GM12878 (cell line): Measurements from ENCODE around the gene HOXD12. TPM values are rescaled to one million over a fixed set of nuclear protein-coding genes. Genes with fewer than 3 reads are reported as not detected.

ENCODE experiments used
- ATAC-seq: fragments of 200-7000 bp; cut with Tn5 transposase; 3 replicates; pipeline ENCODE4 v1.9.1; 2020; ENCODE audit warnings: mild to moderate bottlenecking, moderate library complexity
- BruUV-seq: library from RNA; stranded (reverse); fragments of 400-500 nt; replicated peaks from 2 replicates; lab custom pipeline; 2021; lab: Mats Ljungman, UMichigan
- CTCF ChIA-PET: fragments of 300-600 bp; sonication (Branson Sonifier 250); formaldehyde crosslinking; extraction: SDS; loops from one replicate; lab custom pipeline; 2021; ENCODE audit warnings: inconsistent platforms; lab: Yijun Ruan, JAX
- POLR2A ChIA-PET: fragments of 350-600 bp; formaldehyde crosslinking; extraction: SDS; loops from one replicate; lab custom pipeline; 2021; ENCODE audit warnings: inconsistent platforms; lab: Charles Lee
- RAD21 ChIA-PET: fragments of 300-600 bp; sonication (Branson Sonifier 250); formaldehyde crosslinking; loops from one replicate; lab custom pipeline; 2023; ENCODE audit warnings: antibody characterized with exemption; ENCODE audit not compliant: unreplicated experiment; lab: Charles Lee
- SMC1A ChIA-PET: fragments of 300-600 bp; sonication (Branson Sonifier 250); formaldehyde crosslinking; loops from one replicate; lab custom pipeline; 2023; ENCODE audit not compliant: unreplicated experiment, uncharacterized antibody; lab: Charles Lee
- DNase-seq: peaks from one replicate; pipeline ENCODE4 v3.0.0-alpha.2; 2011; ENCODE audit warnings: low read depth, low spot score
- FAIRE-seq: peaks from 3 replicates; lab custom pipeline; 2011; peaks lifted over from hg19 to GRCh38; lab: Jason Lieb, UNC
- H2AFZ ChIP-seq: 2 replicates; pipeline ENCODE4 v1.6.0; 2011; ENCODE audit warnings: low read depth, low read length, control low read depth; ENCODE audit not compliant: control insufficient read depth
- H3K27ac ChIP-seq: 2 replicates; pipeline ENCODE4 v1.5.1; 2011; ENCODE audit warnings: control low read depth; ENCODE audit not compliant: control insufficient read depth, insufficient read depth
- H3K27me3 ChIP-seq, 2 experiments: replicated peaks in 1 of 2; 2 replicates each; pipeline versions ENCODE4 v1.6.0 to v1.6.1; 2011; ENCODE audit warnings: low read length in 1 of 2; ENCODE audit not compliant: control insufficient read depth in 2 of 2, insufficient read depth in 2 of 2
- H3K36me3 ChIP-seq, 2 experiments: 2 replicates each; pipeline ENCODE4 v1.5.1; 2011; ENCODE audit warnings: low read length in 1 of 2; ENCODE audit not compliant: control insufficient read depth in 2 of 2, insufficient read depth in 2 of 2
- H3K4me1 ChIP-seq: 2 replicates; pipeline ENCODE4 v1.6.1; 2011; ENCODE audit warnings: mild to moderate bottlenecking, low read length, moderate library complexity, mixed read lengths; ENCODE audit not compliant: control insufficient read depth, insufficient read depth
- H3K4me2 ChIP-seq: 2 replicates; pipeline ENCODE4 v1.6.0; 2011; ENCODE audit warnings: control low read depth; ENCODE audit not compliant: control insufficient read depth, insufficient read depth
- H3K4me3 ChIP-seq: fragments of 200-600 bp; sonication (generic); 2 replicates; pipeline ENCODE4 v1.5.1; 2016
- H3K79me2 ChIP-seq: 2 replicates; pipeline ENCODE4 v1.6.0; 2011; ENCODE audit warnings: low read length; ENCODE audit not compliant: control insufficient read depth, insufficient read depth
- H3K9ac ChIP-seq: 2 replicates; pipeline ENCODE4 v1.8.0; 2011; ENCODE audit warnings: low read length, control low read depth, mixed read lengths; ENCODE audit not compliant: control insufficient read depth, insufficient read depth
- H3K9me3 ChIP-seq: replicated peaks from 3 replicates; pipeline ENCODE4 v1.5.1; 2011; ENCODE audit warnings: mild to moderate bottlenecking, low read length; ENCODE audit not compliant: control insufficient read depth, insufficient read depth
- H4K20me1 ChIP-seq: 2 replicates; pipeline ENCODE4 v1.6.0; 2011; ENCODE audit not compliant: control insufficient read depth, insufficient read depth
- BHLHE40 ChIP-seq, 2 experiments: fragments of 450-650 bp in 1 of 2; IDR thresholded peaks; 2 replicates each; pipeline ENCODE4 v1.6.1; 2011 to 2017; ENCODE audit warnings: low read depth in 2 of 2, borderline replicate concordance in 1 of 2, improper control_type of control experiment in 1 of 2, low read length in 1 of 2, mild to moderate bottlenecking in 1 of 2
- EZH2 ChIP-seq: IDR thresholded peaks from 2 replicates; pipeline ENCODE4 v1.6.1; 2012; ENCODE audit warnings: low read depth, mild to moderate bottlenecking, control low read depth, inconsistent platforms, low read length, borderline replicate concordance; ENCODE audit not compliant: control insufficient read depth
- HDGF ChIP-seq: fragments of 450-650 bp; IDR thresholded peaks from 2 replicates; pipeline ENCODE4 v1.6.1; 2016; ENCODE audit warnings: antibody characterized with exemption
- WGBS: methylation state at CpG from one replicate; pipeline ENCODE4 v1.1.6; 2016; ENCODE audit warnings: low lambda C conversion rate; ENCODE audit not compliant: insufficient replicate concordance, insufficient coverage; ENCODE audit errors: missing lambda C conversion rate; 5-methylcytosine and 5-hydroxymethylcytosine counted together
- in situ Hi-C: fragments of 300-500 bp; cut with MboI; formaldehyde crosslinking; loops from 9 replicates; pipeline ENCODE4 v1.14.3; 2018; ENCODE audit warnings: mixed read lengths
- intact Hi-C: fragments of 100-400 bp; cut with micrococcal nuclease; formaldehyde crosslinking; loops from one replicate; pipeline ENCODE4 v1.14.2; 2022; ENCODE audit not compliant: unreplicated experiment
- polyA plus RNA-seq, 11 experiments: library from polyadenylated mRNA; depleted of rRNA in 4 of 11; unstranded in 6 of 11; stranded (reverse) in 5 of 11; fragments of >200 nt; fragmentation: Nextera tagmentation in 4 of 11; fragmentation: Illumina TruSeq in 1 of 11; extraction: Ambion mirVana in 4 of 11; extraction: Trizol in 1 of 11; gene quantifications; 1 replicate in 1 of 11; 2 replicates in 10 of 11; pipeline versions ENCODE4 v1.2.1 to v1.2.3, GENCODE V29; 2011 to 2016; ENCODE audit warnings: inconsistent platforms in 2 of 11, missing spikeins in 2 of 11, low read depth in 1 of 11
- total RNA-seq, 4 experiments: library from RNA; depleted of rRNA in 3 of 4; stranded (reverse); fragments of >200 nt in 3 of 4; fragmentation: Illumina TruSeq in 1 of 4; extraction: Trizol in 1 of 4; gene quantifications; 2 replicates each; pipeline versions ENCODE4 v1.2.1 to v1.2.3, GENCODE V29; 2013 to 2021
- TF ChIP-seq, protein P1 (sequence below): IDR thresholded peaks from 2 replicates; pipeline ENCODE4 v1.6.1; 2012; ENCODE audit warnings: low read depth, low read length, improper control_type of control experiment

HOXD12 gene
- total and polyA plus RNA-seq, 10 of the 15 experiments (the other 5 are each of a cell fraction or from before 2014, with no cell fraction given): not detected

DNA sequence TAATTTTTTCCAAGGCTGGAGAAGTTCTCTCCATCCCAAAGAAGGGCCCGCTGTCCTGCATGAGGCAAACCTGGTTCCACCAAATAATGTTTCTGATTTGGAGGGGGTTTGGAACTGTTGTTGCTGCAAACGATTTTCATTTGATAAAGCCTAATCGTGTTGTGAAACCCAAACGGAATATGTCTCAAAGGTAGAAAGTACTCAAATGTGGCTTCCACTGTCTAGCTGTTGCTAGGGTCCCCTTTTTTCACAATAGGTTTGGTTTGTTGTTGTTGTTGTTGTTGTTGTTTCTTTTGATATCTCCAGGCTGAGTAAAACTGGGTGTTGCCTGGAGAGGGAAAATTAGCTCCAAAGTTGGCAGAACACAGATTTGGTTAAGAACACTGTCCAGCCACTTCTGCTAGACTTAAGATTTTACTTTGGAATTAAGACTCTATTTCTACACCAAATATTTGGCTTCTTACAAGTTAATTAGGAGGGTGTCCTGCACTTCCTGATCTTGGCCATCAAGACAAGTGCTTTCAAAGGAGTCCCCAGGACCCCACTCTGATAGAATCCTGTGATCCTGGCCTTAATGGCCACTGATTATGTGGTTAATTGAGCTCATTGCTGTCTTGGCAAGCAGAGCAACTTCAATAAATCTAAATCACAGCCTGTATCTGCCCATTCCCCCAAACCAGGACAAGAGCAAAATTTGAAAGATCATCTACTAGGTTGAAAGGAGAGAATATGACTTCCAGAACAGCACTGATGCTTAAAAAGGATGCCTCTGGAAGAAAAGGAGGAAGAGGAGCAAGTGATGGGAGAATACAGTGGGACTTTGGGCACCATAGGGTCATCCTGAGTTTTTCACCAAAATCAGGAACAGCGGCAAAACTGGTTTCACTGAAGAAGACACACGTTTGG, 10.4 kb upstream of the HOXD12 start:
- BruUV-seq: no TSS peak
- intact Hi-C loops: loop anchor here (10.0 kb wide), 1 partner anchor 204 kb away; no protein-coding TSS in a partner anchor
- CTCF ChIA-PET: interaction anchor here (1.1 to 2.2 kb wide), 6 partner anchors 9 to 838 kb away, joined by 3 to 15 read pairs (median 4); no protein-coding TSS in a partner anchor

More for the DNA sequence above, 10.4 kb upstream of the HOXD12 start:
- DNase-seq: no peak
- Histone ChIP-seq H3K79me2 (no peaks in the 10 kb centered on the region), H3K27me3 (peaks cover 14 to 32% of the 10 kb centered on the region in 2 experiments), H3K36me3 (no peaks in the 10 kb centered on the region)
- WGBS: 40% methylated on average over 6 of the region's 6 CpGs
- FAIRE-seq: no peak
- SMC1A ChIA-PET: interaction anchor here (0.7 to 1.3 kb wide), 3 partner anchors 8 to 672 kb away, joined by 3 read pairs; no protein-coding TSS in a partner anchor
- TF ChIP-seq BHLHE40 (IDR thresholded peaks at IDR 0.05; ENCODE audit: borderline replicate concordance in 1 of 2, low read depth in 2 of 2, low read length in 1 of 2) (no peak), HDGF (no peak), EZH2 (no peak)
- TF ChIP-seq, protein P1, sequence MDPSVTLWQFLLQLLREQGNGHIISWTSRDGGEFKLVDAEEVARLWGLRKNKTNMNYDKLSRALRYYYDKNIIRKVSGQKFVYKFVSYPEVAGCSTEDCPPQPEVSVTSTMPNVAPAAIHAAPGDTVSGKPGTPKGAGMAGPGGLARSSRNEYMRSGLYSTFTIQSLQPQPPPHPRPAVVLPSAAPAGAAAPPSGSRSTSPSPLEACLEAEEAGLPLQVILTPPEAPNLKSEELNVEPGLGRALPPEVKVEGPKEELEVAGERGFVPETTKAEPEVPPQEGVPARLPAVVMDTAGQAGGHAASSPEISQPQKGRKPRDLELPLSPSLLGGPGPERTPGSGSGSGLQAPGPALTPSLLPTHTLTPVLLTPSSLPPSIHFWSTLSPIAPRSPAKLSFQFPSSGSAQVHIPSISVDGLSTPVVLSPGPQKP: no peak
- TF ChIP-seq, all 136 proteins: peak for 0
- Histone ChIP-seq H3K4me1 (no peaks in the 10 kb centered on the region), H3K4me2 (no peak overlapping the region), H3K9me3 (no peaks in the 10 kb centered on the region; the same call in 2 of the 3 replicates), H3K4me3 (no peak overlapping the region), H4K20me1 (no peaks in the 10 kb centered on the region), H3K9ac (no peak overlapping the region), H2AFZ (no peak overlapping the region), H3K27ac (no peak overlapping the region)
- no peak for ATAC-seq
- in situ Hi-C loops: no loop called here
- ChIA-PET POLR2A (no interaction called here), RAD21 (interaction anchor here (2.4 kb wide), 1 partner anchor 399 kb away, joined by 9 read pairs; no protein-coding TSS in a partner anchor)
